Mesenchymal stem cell (in vitro differentiated cells and primary cell): ENCODE measurements around the gene PRKRIP1.
A peak's percentile ranks its signal among the peaks of the same experiment; 100 is the strongest.

Experiments
- DNase-seq: peaks from one replicate; pipeline ENCODE4 v3.0.0-alpha.2; 2013
- H2AFZ ChIP-seq: one replicate; pipeline ENCODE4 v1.6.1; 2013; ENCODE audit warnings: low read depth, mild to moderate bottlenecking, control low read depth, inconsistent platforms, low read length, moderate library complexity
- H2AK5ac ChIP-seq: 2 replicates; pipeline ENCODE4 v1.6.1; 2013; ENCODE audit warnings: low read length, moderate library complexity, mild to moderate bottlenecking, inconsistent platforms; ENCODE audit not compliant: severe bottlenecking
- H2BK120ac ChIP-seq: one replicate; pipeline ENCODE4 v1.6.1; 2013; ENCODE audit warnings: low read depth, mild to moderate bottlenecking, inconsistent platforms, low read length, moderate library complexity
- H2BK12ac ChIP-seq, 2 experiments: one replicate each; pipeline ENCODE4 v1.6.1; 2013; ENCODE audit warnings: inconsistent platforms in 2 of 2, low read length in 2 of 2, mild to moderate bottlenecking in 2 of 2, moderate library complexity in 2 of 2, control low read depth in 1 of 2
- H2BK15ac ChIP-seq: one replicate; pipeline ENCODE4 v1.6.1; 2013; ENCODE audit warnings: mild to moderate bottlenecking, low read depth, inconsistent platforms; ENCODE audit not compliant: poor library complexity, severe bottlenecking
- H2BK5ac ChIP-seq: 2 replicates; pipeline ENCODE4 v1.6.1; 2013; ENCODE audit warnings: low read depth, mild to moderate bottlenecking, low read length, control low read depth, inconsistent platforms; ENCODE audit not compliant: poor library complexity, severe bottlenecking
- H3K14ac ChIP-seq, 2 experiments: one replicate each; pipeline ENCODE4 v1.6.1; 2013; ENCODE audit warnings: inconsistent platforms in 2 of 2, low read length in 2 of 2, control low read depth in 1 of 2, mild to moderate bottlenecking in 1 of 2, moderate library complexity in 1 of 2
- H3K18ac ChIP-seq, 2 experiments: one replicate each; pipeline ENCODE4 v1.6.1; 2013; ENCODE audit warnings: inconsistent platforms in 2 of 2, low read length in 2 of 2, control low read depth in 1 of 2, low read depth in 1 of 2, mild to moderate bottlenecking in 1 of 2
- H3K23ac ChIP-seq, 2 experiments: one replicate each; pipeline ENCODE4 v1.6.1; 2013; ENCODE audit warnings: inconsistent platforms in 2 of 2, low read length in 2 of 2, mild to moderate bottlenecking in 2 of 2, moderate library complexity in 2 of 2, control low read depth in 1 of 2
- H3K27ac ChIP-seq: 2 replicates; pipeline ENCODE4 v1.5.1; 2013; ENCODE audit warnings: mild to moderate bottlenecking, moderate library complexity, low read length, control low read depth, inconsistent platforms; ENCODE audit not compliant: poor library complexity, severe bottlenecking
- H3K27me3 ChIP-seq, 2 experiments: 2 replicates each; pipeline versions ENCODE4 v1.6.1 to v1.7.0; 2013; ENCODE audit warnings: low read length in 2 of 2, mild to moderate bottlenecking in 2 of 2, moderate library complexity in 2 of 2, control low read depth in 1 of 2, inconsistent platforms in 1 of 2; ENCODE audit not compliant: control insufficient read depth in 1 of 2, insufficient read depth in 1 of 2
- H3K36me3 ChIP-seq, 2 experiments: 2 replicates each; pipeline versions ENCODE4 v1.6.1 to v1.7.0; 2013; ENCODE audit warnings: low read length in 2 of 2, control low read depth in 1 of 2, inconsistent platforms in 1 of 2, low read depth in 1 of 2, mild to moderate bottlenecking in 1 of 2; ENCODE audit not compliant: insufficient read depth in 2 of 2, control insufficient read depth in 1 of 2
- H3K4ac ChIP-seq, 2 experiments: one replicate each; pipeline ENCODE4 v1.6.1; 2013; ENCODE audit warnings: inconsistent platforms in 2 of 2, low read length in 2 of 2, mild to moderate bottlenecking in 2 of 2, moderate library complexity in 2 of 2, control low read depth in 1 of 2, low read depth in 1 of 2
- H3K4me1 ChIP-seq: 2 replicates; pipeline ENCODE4 v1.6.1; 2013; ENCODE audit warnings: low read depth, low read length, control low read depth; ENCODE audit not compliant: control insufficient read depth, insufficient read depth
- H3K4me2 ChIP-seq: 2 replicates; pipeline ENCODE4 v1.6.1; 2013; ENCODE audit warnings: low read length, mild to moderate bottlenecking, inconsistent platforms; ENCODE audit not compliant: poor library complexity, severe bottlenecking
- H3K4me3 ChIP-seq, 2 experiments: 2 replicates each; pipeline versions ENCODE4 v1.5.1 to v1.7.0; 2013; ENCODE audit warnings: low read length in 2 of 2, mild to moderate bottlenecking in 2 of 2, control low read depth in 1 of 2, low read depth in 1 of 2; ENCODE audit not compliant: insufficient read depth in 1 of 2
- H3K79me1 ChIP-seq: replicated peaks from 2 replicates; pipeline ENCODE4 v1.6.1; 2013; ENCODE audit warnings: mild to moderate bottlenecking, control low read depth, low read length, inconsistent platforms; ENCODE audit not compliant: poor library complexity, severe bottlenecking
- H3K9ac ChIP-seq: 2 replicates; pipeline ENCODE4 v1.7.0; 2013; ENCODE audit warnings: mild to moderate bottlenecking, low read length, moderate library complexity
- H3K9me3 ChIP-seq: 2 replicates; pipeline ENCODE4 v1.7.0; 2013; ENCODE audit warnings: mild to moderate bottlenecking, low read length; ENCODE audit not compliant: control insufficient read depth
- H4K8ac ChIP-seq: one replicate; pipeline ENCODE4 v1.6.1; 2013; ENCODE audit warnings: inconsistent platforms, mild to moderate bottlenecking, low read length, moderate library complexity
- H4K91ac ChIP-seq: one replicate; pipeline ENCODE4 v1.6.1; 2013; ENCODE audit warnings: mild to moderate bottlenecking, low read length, inconsistent platforms
- WGBS: methylation state at CpG from one replicate; pipeline ENCODE4 v1.1.7; 2013; ENCODE audit warnings: mixed read lengths; 5-methylcytosine and 5-hydroxymethylcytosine counted together

Gene PRKRIP1

GRCh38 chr7:102466097-102466496 lies 69.9 kb downstream of the PRKRIP1 start:
- Histone ChIP-seq H2AFZ (no peak overlapping the region), H3K14ac (no peak overlapping the region), H3K79me1 (peaks cover 44% of the 10 kb centered on the region), H3K4ac (no peak overlapping the region), H3K23ac (no peak overlapping the region), H3K4me1 (peaks cover 25% of the 10 kb centered on the region), H3K9ac (peak overlapping the region; percentile 99), H3K18ac (no peak overlapping the region), H3K27ac (no peak overlapping the region), H3K27me3 (no peaks in the 10 kb centered on the region), H2BK120ac (no peak overlapping the region), H3K4me2 (no peak overlapping the region), H2AK5ac (no peak overlapping the region), H2BK5ac (no peak overlapping the region), H3K9me3 (no peaks in the 10 kb centered on the region), H3K4me3 (peak overlapping the region in 1 of 2 experiments; percentile 100), H4K8ac (no peak overlapping the region), H2BK12ac (no peak overlapping the region), H2BK15ac (no peak overlapping the region), H3K36me3 (peaks cover 16 to 47% of the 10 kb centered on the region in 2 experiments), H4K91ac (no peak overlapping the region)
- no peak for DNase-seq
- whole genome bisulfite sequencing: 94% methylated on average over 7 of the region's 7 CpGs

GRCh38 chr7:102467581-102468477 lies 71.7 kb downstream of the PRKRIP1 start:
- Histone ChIP-seq H4K8ac (no peak overlapping the region), H3K4me3 (no peak overlapping the region), H3K79me1 (peaks cover 42% of the 10 kb centered on the region), H3K9ac (no peak overlapping the region), H3K4me2 (no peak overlapping the region), H2BK15ac (no peak overlapping the region), H3K23ac (no peak overlapping the region), H2AFZ (no peak overlapping the region), H3K36me3 (peaks cover 18 to 56% of the 10 kb centered on the region in 2 experiments), H3K4ac (no peak overlapping the region), H2BK5ac (no peak overlapping the region), H3K27ac (no peak overlapping the region), H3K9me3 (no peaks in the 10 kb centered on the region), H4K91ac (no peak overlapping the region), H2BK120ac (no peak overlapping the region), H2BK12ac (no peak overlapping the region), H3K4me1 (peaks cover 30% of the 10 kb centered on the region), H3K27me3 (no peaks in the 10 kb centered on the region), H3K18ac (no peak overlapping the region), H3K14ac (no peak overlapping the region), H2AK5ac (no peak overlapping the region)
- 97% methylated on average over 23 of the region's 24 CpGs for WGBS
- no peak for DNase-seq

GRCh38 chr7:102468478-102469350 lies 72.6 kb downstream of the PRKRIP1 start:
- no peaks in the 10 kb centered on the region for H3K9me3 ChIP-seq
- H3K79me1 ChIP-seq: peaks cover 40% of the 10 kb centered on the region
- no peak overlapping the region for H2BK15ac ChIP-seq
- H3K4me2 ChIP-seq: no peak overlapping the region
- H2BK5ac ChIP-seq: no peak overlapping the region
- no peak overlapping the region for H4K91ac ChIP-seq
- H3K36me3 ChIP-seq: peaks cover 27 to 65% of the 10 kb centered on the region in 2 experiments
- H2BK120ac ChIP-seq: no peak overlapping the region
- H3K4me1 ChIP-seq: peaks cover 33% of the 10 kb centered on the region
- H3K23ac ChIP-seq: no peak overlapping the region
- H3K4ac ChIP-seq: no peak overlapping the region
- H3K27ac ChIP-seq: no peak overlapping the region
- no peak overlapping the region for H2AFZ ChIP-seq
- H3K27me3 ChIP-seq: no peaks in the 10 kb centered on the region
- no peak overlapping the region for H3K18ac ChIP-seq
- no peak overlapping the region for H3K9ac ChIP-seq
- DNase-seq: no peak
- H4K8ac ChIP-seq: no peak overlapping the region
- no peak overlapping the region for H3K14ac ChIP-seq
- H2AK5ac ChIP-seq: no peak overlapping the region
- WGBS: 92% methylated on average over 40 of the region's 40 CpGs
- no peak overlapping the region for H3K4me3 ChIP-seq
- no peak overlapping the region for H2BK12ac ChIP-seq
